HG03280 (cell line): Measurements from ENCODE around the gene MN1.
"Not testable (repeated sequence)": the region's sequence is repeated elsewhere in the genome, so short reads cannot be mapped to it uniquely, and the experiment has no call there.

Source experiments
- ATAC-seq: cut with Tn5 transposase; IDR thresholded peaks from one replicate; pipeline ENCODE4 v1.9.1; 2021; ENCODE audit warnings: mild to moderate bottlenecking, moderate library complexity; ENCODE audit not compliant: unreplicated experiment

The MN1 gene

GRCh38 chr22:27746918-27747317, 54.6 kb downstream of the MN1 start:
- ATAC-seq: no peak

- no peak for ATAC-seq
Measured at GRCh38 chr22:27745809-27746208, 55.7 kb downstream of the MN1 start.

DNA sequence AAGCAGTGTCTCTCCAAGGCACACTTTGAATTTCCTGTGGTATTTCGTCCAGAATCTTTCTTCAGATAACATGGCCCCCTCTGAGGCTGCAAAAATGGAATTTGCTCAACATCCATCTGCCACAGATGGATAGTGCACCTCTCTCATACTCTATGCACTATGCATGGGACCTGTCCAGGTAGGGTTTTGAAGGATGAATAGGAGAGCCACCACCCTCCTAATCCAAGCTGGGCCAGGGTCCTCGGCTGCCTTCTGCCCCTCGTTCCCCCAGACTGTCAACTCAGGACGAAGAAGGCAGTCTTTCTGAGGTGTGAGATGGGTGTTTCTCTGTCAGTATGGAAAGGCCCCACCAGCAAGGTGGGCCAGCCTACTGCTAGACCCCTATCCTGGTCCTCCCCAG, 56.4 kb downstream of the MN1 start:
- no peak for ATAC-seq

- ATAC-seq: not testable (repeated sequence)
Measured at GRCh38 chr22:27744078-27744477, 57.5 kb downstream of the MN1 start.

GRCh38 chr22:27740202-27740748, 61.3 kb downstream of the MN1 start:
- no peak for ATAC-seq

DNA sequence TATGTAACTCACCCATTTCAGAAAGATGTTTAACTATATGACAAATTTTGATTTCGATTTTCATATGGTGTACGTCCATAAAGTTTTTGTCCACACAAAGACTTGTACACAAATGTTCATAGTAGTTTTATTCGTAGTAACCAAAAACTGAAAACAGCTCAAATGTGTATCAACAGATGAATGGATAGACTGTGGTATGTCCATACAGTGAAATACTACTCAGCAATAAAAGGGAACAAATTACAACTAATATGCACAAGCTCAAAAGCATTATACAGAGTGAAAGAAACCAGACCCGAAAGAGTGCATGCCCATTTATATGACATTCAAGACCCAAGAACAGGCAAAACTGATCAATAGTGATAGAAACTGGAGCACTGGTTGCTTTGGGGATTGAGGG, 64.0 kb downstream of the MN1 start:
- no peak for ATAC-seq

DNA sequence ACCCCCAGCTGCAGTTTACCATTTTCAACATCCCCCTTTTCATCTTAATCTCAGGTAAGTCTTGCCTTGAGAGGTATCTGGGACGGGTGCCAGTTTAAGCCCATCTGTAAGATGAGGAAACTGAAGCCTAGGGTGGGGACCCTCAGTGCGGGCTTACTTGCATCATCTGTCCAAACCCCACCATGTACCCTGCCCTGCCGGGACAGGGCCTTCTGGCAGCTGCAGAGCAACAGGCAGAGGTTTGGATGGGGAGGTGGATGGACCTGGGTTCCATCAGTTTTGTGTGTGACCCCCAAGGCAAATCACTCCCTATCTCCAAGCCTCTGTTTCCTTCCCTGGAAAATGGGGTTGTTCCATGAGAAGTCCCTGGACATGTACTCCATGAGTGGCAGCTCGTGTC, 67.5 kb downstream of the MN1 start:
- no peak for ATAC-seq

DNA sequence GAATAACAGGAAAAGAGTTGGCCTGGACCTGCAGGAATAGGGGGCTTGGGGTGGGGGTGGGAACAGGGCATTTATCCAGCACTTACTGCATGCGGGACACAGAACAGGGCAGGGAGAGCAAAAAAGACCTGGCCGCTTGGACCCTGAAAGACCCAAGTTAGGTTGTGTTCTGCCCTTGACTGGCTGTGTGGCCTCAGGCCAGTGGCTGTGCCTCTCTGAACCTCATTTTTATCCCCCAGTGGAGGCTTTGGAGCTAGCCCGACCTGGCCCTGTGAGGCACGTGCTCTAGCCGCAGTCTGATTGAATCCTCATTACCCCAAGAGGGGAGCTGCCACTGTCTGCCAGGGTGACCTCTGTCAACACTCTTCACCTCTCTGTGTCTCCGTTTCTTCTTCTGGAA, 68.7 kb downstream of the MN1 start:
- no peak for ATAC-seq

- no peak for ATAC-seq
Measured at GRCh38 chr22:27732391-27732790, 69.2 kb downstream of the MN1 start.

- ATAC-seq: no peak
Measured at GRCh38 chr22:27731621-27732020, 69.9 kb downstream of the MN1 start.

DNA sequence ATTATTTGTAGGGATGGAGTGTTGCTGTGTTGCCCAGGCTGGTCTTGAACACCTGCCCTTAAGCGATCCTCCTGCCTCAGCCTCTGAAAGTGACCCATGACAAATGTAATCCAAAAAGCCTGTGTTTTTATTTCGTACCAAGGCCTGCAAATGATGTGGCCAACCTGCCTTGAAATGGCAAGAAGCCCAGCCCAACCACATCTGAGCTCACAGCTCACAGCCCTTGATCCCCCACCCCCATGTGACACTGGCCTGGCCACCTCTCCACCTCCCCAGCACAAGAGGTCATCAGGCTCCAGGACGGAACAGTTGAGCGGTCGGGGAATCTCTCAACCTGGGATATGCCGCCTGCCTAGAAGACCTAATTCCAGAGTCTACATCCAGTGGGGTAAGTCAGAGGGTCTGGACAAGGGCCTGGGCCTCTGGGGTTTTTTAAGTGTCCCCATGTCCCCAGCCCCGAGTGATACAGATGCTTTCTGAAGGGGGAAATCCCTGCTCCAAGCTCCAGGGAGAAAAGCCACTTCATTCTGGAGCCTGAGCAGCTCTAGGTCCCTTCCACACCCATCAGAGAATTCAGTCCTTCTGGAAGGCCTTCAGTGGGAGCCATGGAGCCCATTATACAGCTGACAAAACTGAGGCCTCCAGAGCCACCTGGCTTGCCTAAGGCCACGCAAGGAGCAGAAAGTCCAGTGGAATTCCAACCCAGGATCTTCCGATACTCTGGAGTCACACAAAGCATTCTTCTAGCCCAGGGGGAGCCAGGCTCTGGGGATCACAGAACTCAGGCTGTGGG, 70.7 kb downstream of the MN1 start:
- ATAC-seq: no peak

DNA sequence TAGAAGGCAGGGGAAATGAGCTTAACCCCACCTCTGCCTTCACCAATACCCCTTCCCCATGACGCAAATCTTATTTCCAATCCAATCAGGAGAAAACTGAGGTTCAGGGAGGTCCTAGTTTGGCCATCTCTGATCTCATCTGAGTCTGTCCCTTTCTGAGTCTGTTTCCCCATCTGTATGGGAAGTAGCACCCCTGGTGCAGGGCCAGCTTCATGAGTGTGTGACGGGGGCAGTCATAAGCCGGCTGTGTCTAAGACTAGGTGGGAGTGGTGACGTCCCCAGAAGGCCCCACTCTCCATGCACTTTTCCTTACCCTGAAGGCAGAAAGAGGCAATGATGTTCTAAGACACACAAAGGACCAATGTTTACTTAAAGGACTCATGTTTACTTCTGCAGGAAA, 72.3 kb downstream of the MN1 start:
- ATAC-seq: no peak

DNA sequence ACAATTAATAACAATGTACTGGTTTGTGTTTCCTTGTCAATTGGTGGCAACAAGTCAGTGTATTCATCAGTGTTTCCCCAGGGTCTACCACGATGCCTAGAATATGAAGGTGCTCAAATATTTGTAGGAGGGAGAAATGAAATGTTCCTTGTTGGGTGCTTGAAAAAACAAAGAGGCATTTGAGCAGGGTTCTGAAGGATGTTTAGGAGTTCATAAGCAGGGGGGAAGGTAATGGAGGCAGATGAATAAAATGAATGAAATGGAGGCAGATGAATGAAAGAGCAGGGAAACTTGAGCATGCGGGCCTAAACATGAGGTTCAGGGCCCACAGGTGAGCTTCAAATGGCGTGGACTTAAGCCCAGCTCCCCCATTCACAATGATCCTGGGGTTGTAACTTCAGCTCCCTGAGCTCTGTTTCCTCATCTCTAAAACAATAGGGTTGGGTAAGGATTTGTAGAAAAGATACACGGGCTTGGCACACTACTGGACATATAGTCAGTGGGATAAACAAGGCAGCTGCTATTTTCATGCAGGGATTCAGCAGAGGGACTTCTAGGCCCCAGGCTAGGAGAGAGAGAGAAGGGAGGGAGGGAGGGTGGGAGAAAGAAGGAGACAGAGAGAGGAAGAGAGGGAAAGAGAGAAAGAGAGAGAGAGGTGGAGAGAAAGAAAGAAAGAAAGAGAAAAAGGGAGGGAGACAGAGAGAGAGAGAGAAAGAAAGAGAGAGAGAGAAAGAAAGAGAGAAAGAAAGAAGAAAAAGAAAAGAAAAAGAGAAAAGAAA, 73.7 kb downstream of the MN1 start:
- no peak for ATAC-seq

DNA sequence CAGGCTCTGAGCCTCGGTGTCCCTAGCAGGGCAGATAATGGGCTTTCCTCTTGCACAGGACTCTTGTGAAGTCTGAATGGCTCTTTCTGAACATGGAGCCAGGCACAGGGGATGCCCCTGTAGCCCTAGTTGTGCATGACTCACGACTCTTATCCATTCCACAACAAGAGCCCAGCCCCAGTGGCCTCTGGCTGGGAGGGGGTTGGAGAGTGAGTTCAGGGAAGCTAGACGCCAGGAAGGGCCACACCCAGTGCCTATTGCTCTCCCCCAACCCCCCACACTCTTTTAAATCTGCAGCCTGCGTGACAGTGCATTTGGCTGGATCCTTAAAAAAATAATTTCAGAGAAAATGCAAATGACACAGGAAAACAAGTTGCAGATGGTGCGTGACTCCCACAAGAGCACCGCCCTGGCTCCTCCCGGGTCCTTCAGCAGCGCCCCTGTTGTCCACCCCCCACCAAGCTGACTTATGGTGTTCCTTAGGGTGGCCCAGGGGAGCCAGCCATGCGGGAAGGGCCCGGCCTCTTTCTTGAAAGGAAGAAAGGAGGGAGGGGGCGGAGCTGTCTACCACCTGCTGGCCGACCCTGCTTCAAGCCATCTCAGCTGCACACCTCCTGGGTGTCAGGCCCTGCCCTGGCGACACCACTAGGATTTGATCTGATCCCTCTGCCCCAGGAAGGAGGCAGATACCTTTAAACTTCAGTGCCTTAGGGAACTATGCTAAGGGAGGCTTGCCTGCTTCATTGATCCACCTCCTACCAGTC, 74.7 kb downstream of the MN1 start:
- ATAC-seq: no peak

DNA sequence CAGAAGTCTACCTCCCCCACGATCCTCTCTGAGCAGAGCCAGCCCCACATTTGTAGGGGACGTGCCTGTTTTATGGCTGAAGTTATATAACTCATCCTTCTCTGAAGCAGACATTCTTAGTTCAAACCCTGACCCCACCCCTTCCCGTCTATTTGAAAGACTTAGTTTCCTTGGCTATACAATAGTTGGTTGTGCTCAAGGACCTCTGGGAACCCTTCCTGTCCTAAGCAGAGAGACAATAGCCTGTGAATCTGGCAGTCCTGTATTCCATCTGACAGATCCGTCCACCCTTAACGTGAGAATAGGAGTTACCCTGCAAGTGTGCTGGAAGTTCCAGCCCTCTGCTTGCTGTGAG, 75.2 kb downstream of the MN1 start:
- no peak for ATAC-seq

GRCh38 chr22:27725661-27726060, 75.9 kb downstream of the MN1 start:
- no peak for ATAC-seq

DNA sequence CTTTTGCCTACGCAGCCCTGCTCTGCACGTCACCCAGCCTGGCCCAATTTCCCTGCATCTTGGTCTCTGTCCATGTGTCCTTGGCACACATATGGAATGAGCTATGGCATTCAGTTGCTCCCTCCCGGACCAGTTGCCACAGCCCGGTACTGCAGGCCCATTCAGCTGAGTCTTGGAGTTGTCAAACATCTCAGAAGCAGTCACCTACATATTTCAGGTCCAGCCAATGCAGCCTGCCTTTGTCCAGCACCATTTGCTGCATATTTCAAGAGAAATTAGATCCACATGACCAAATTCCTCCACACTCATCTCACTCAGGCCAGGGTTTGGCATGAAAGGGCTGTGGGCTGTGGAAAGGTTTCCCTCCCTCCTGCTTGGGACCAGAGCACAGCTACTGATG, 76.8 kb downstream of the MN1 start:
- no peak for ATAC-seq

DNA sequence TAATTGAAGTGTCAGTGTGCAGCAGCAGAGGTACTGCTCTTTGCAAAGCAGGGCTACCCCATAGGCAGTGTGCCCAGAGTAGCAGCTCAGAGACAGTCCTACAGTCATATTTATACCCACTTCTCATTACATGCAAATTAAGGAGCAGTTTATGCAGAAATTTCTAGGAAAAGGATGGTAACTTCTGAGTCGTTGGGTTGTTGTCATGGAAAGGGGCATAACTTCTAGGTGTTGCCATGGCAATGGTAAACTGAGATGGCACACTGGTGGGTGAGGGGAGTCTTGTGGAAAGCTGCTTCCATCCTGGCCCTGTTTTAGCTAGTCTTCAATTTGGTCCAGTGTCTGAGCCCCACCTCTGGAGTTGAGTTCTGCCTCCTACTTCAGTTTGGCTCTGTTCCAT, 77.4 kb downstream of the MN1 start:
- no peak for ATAC-seq

DNA sequence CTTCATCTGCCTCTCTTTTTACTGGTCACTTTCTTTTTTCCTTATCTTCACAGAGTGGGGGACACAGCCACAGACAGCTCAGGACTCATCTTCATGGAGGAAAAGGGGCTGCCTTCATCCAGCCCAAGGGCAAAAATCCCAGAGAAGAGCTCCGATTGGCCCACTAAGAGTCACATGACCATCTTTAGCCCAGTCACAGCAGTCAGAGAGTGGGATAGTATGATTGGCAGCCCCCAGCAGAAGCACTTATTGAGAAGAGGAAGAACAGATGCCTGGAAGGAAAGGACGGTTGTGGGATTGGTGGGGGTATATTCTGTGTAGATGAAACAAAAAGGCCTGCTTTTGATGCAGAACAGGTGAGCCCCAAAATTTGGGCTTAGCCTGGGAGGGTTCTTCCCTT, 77.8 kb downstream of the MN1 start:
- no peak for ATAC-seq

DNA sequence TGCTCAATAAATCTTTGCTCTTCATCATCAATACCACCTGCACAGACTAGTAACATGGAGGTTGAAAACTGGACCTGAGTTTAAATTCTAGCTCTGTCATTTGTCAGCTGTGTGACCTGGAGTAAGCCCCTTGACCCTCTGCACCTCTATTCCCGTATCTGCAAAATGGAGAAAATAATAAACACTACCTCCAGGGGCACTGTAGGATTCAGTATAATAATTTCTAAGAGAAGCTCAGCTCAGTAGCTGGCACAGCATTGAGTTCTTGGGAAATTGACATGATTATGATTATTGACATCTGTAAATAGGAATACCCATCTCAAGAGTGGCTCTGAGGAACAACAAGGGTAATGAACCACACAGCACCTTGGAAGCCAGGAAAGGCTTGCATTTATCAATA, 78.4 kb downstream of the MN1 start:
- ATAC-seq: no peak

DNA sequence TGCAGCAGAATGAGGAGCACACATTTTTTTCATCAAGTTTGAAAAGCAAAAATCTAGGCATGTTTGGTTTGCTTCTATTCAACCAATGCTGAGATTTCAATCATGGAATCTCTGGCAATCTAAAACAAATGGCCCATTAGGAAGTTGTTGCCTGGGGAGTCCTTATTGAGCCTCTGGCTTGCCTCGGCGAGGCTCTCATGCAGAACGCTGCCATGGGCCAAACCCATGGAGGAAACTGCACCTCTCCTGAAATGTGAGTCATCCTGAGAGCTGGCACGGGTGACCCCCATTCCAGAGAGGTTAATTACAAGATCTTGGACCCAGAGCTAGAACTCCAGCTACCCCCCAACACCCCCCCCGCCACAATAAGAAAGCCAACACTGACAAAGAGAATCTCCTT, 80.7 kb downstream of the MN1 start:
- ATAC-seq: no peak
